A549 (cell line): Measurements from ENCODE around the gene DNMT3L.
"Not testable (repeated sequence)": the region's sequence is repeated elsewhere in the genome, so short reads cannot be mapped to it uniquely, and the experiment has no call there.

ENCODE experiments used
- CHD4 ChIP-seq: fragments of 200-600 bp; sonication (generic); IDR thresholded peaks from 2 replicates; pipeline ENCODE4 v1.6.1; 2016; ENCODE audit warnings: antibody characterized with exemption, mild to moderate bottlenecking, borderline replicate concordance
- CTCF ChIP-seq: fragments of >200 bp; sonication (Bioruptor Twin); formaldehyde crosslinking; IDR thresholded peaks from 3 replicates; pipeline ENCODE4 v1.5.1; 2016
- EP300 ChIP-seq, 2 experiments: fragments of >200 bp; sonication (Bioruptor Twin); formaldehyde crosslinking; IDR thresholded peaks; 2 replicates in 1 of 2; 3 replicates in 1 of 2; pipeline ENCODE4 v1.6.1; 2016 to 2017
- ESRRA ChIP-seq: fragments of 150-350 bp; IDR thresholded peaks from 2 replicates; pipeline ENCODE4 v1.6.1; 2014; ENCODE audit warnings: mild to moderate bottlenecking, low read length, borderline replicate concordance
- HOXB13 ChIP-seq: fragments of 250-450 bp; sonication (Bioruptor Pico); IDR thresholded peaks from 2 replicates; pipeline ENCODE4 v1.5.0; 2020; ENCODE audit warnings: low read depth, mild to moderate bottlenecking, moderate library complexity
- MAZ ChIP-seq: fragments of 150-350 bp; IDR thresholded peaks from 2 replicates; pipeline ENCODE4 v1.6.1; 2014; ENCODE audit warnings: antibody characterized with exemption, low read depth, low read length, borderline replicate concordance
- RAD21 ChIP-seq, 2 experiments: fragments of >200 bp in 1 of 2; sonication (Bioruptor Twin) in 1 of 2; formaldehyde crosslinking in 1 of 2; IDR thresholded peaks in 1 of 2; conservative IDR thresholded peaks in 1 of 2; 2 replicates in 1 of 2; 3 replicates in 1 of 2; pipeline ENCODE4 v1.6.1; 2012 to 2018; ENCODE audit warnings: inconsistent platforms in 1 of 2
- SMC3 ChIP-seq: fragments of >200 bp; sonication (Bioruptor Twin); formaldehyde crosslinking; IDR thresholded peaks from 3 replicates; pipeline ENCODE4 v1.6.1; 2018; ENCODE audit warnings: inconsistent platforms
- SREBF2 ChIP-seq: fragments of 450-650 bp; IDR thresholded peaks from 2 replicates; pipeline ENCODE4 v1.6.1; 2014; ENCODE audit warnings: mild to moderate bottlenecking, moderate library complexity

- not testable (repeated sequence) for TF ChIP-seq CTCF; SMC3; HOXB13 (CRISPR knock-in tag); MAZ; ESRRA; EP300 (IDR thresholded peaks at IDR 0.05); SREBF2; RAD21 (conservative IDR thresholded peaks at IDR 0.05 in 1 of 2, IDR thresholded peaks at IDR 0.05 in 1 of 2); CHD4
Measured at GRCh38 chr21:44302573-44303401, 41.1 kb upstream of the DNMT3L start.
